SK-MEL-5 (cell line): ENCODE measurements around the gene ACSL1. TPM values are rescaled to one million over a fixed set of nuclear protein-coding genes. Genes with fewer than 3 reads are reported as not detected.
A peak's percentile ranks its signal among the peaks of the same experiment; 100 is the strongest.
"Not testable (repeated sequence)": the region's sequence is repeated elsewhere in the genome, so short reads cannot be mapped to it uniquely, and the experiment has no call there.

Experiments
- DNase-seq: peaks from one replicate; pipeline ENCODE4 v3.0.0-alpha.2; 2016; ENCODE audit warnings: low read depth, low spot score
- in situ Hi-C: cut with HindIII; loops from 2 replicates; pipeline ENCODE4 v1.10.0; 2016; ENCODE audit warnings: low sequenced_read_pairs, high pct_unique_total_duplicates, low pct_unique_long_range_greater_than_20kb
- total RNA-seq: library from RNA; depleted of rRNA; stranded (reverse); fragments of >200 nt; shearing (Covaris generic); gene quantifications from 2 replicates; pipeline ENCODE4 v1.2.3, GENCODE V29; 2014

The ACSL1 gene
- total RNA-seq, 1 experiment from 2014 or later, result 126 TPM

DNA sequence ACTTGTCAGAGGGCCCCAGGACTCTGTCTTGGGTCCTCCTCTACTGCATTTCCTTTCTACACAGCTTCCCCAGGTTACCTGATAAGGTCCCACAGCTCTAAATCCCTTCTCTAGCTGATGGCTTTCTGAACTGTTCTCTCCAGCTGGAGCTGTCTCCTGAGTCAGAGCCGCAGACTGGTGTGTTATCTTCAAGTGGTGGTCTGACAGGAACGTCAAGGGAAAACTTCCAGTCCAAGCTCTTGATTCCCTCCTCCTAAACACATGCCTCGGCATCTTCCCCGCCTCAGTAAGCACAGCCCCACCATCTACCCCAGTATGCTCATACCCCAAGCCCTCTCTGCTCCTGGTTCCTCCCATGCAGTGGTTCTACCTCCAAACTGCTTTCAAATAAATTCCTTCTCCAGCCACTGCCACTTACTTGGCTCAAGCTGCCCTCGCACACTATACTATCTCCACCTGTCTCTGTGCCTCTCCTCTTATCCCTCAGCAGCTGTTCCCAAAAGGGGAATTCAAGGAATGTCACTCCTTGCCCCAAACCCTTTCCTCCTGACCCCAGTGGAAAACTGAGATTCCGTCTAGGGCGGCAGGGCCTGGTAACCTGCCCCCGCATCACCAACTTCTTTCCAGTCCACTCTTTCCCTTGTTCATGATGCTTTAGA, 74.7 kb downstream of the ACSL1 start:
- in situ Hi-C loops, result no loop called here

DNA sequence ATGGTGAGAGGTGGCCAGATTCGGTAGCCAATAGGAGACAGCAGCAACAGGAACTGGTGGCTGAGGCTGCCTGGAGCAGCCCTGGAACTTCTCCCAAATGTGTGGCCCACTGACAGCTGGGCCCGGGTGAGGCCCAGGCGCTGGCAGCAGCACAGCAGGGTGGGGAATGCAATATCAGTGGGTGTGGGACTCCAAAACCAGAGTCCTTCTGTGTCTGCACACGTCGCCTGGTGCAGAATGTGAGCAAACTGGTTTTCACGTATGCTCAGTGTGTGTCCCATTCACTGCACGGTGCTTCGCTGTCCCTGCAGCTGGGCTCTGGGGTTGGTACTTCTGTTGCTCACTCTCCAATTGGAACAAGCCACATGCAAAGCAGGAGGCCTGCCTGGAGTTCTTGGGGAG, 77.5 kb downstream of the ACSL1 start:
- in situ Hi-C loops, result no loop called here

More for the DNA sequence above, 74.7 kb downstream of the ACSL1 start:
- DNase-seq, result no peak

DNA sequence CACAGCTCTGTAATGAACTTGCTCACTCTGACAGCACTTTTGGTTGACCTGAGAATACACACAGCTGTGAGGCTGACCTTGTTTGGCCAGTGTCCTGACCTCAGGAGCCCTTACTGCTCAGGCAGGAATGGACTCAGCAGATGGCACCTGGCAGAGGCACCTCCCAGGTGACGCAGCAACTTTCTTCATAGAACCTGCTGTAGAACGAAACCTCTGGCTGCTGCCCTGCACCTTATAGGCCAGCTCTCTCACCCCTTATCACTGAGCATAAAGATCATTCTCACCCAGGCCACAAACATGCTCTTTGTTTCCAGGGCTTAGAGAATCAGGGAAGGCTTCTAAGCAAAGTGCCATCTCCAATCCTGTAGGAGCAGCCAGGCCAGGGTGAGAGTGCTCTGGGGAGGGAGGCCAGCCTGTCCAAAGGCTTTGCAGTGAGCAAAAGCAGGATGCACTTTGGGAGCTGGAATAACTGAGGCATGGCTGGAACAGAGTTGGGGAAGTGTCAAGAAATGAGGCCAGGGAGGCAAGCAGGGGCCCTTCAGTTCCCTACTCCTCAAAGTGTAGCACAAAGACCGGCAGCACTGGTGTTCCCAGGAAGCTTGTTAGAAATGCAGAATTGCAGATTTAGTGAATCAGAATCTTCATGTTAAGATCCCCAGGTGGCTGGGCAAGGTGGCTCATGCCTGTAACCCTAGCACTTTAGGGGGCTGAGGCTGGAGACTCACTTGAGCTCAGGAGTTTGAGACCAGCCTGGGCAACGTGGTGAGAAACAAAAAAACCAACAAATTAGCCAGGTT, 78.5 kb downstream of the ACSL1 start:
- DNase-seq, result no peak
- in situ Hi-C loops, result no loop called here

More for the DNA sequence above, 77.5 kb downstream of the ACSL1 start:
- no peak for DNase-seq

DNA sequence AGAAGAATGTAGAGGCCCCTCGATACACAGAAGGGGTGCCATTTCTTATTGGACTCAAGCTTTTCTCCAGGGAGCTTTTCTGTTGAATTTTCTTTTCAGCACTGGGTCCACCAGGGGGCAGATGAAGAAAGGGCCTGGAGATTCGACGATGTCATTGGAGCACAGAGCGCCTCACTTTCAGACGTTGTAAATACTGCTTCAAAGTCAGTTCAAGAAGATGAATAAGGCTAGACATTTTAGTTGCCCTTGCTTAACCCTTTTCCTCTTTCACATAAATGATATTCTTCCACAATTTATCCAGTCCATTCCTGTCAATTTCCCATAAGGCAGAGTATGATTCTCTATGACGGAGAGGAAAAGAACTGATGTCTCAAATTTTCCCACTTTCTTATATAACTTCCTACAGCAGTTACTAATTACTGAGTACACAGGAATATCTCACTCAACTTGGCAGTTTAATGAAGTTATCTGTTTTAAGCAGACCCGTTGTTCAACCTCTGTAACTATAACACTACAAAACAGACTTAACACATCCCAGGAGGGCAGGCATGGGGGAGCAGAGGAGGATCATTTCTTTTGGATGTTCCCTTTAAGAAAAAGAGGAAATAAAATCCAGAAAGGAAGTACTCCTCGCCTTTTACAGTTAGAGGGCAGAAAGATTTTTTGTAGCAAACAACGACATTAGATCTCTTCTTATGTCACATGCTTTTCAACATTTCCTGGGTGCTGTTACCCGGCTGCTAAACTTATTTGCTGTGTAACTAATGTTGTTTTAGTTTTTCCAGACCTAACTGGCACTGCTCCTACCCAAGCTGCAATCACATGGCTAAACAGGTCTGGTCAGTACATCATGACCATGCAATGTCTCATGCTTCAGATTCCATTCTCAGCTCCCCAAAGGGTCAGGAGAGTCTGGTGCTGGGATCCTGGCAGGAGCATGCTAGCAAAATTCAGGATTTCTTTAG, 79.7 kb downstream of the ACSL1 start:
- in situ Hi-C loops, result no loop called here
- DNase-seq, result peak; percentile 87

DNA sequence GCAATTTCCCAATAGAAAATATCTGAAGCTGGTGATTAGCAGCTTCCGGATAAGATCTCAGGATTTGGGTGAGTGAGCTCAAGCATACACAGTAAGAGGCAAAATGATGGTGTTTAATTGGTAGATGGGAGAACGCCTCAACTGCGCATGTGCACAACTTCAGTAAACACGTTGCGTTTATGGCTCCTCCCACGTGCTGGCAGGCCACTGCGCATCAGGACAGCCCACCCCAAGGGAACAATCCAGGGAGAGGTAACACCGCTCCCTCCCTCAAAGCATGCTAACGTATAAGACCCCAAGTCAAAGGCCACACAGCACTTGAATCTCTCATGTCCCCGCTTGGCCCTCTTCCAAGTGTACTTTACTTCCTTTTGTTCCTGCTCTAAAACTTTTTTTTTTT, 81.5 kb downstream of the ACSL1 start:
- no peak for DNase-seq
- in situ Hi-C loops, result no loop called here

DNA sequence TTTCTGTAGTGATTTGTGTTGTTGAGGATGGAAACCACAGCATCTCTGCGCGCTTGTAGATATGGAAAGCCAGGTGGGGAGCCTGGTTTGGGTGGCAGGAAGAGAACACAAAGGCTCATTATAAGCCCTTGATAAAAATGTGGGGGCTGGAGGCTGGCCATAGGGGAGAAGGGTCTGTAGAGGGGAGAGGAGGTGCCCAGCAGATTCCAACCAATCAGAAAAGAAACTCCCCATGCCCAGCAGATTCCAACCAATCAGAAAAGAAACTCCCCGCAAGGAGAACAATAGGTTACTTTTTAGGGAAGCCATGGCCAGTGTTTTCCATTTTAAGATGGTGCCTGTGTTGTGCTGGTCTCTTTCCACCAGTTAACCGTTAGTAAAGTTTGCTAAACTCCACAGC, 82.1 kb downstream of the ACSL1 start:
- in situ Hi-C loops, result no loop called here
- no peak for DNase-seq

DNA sequence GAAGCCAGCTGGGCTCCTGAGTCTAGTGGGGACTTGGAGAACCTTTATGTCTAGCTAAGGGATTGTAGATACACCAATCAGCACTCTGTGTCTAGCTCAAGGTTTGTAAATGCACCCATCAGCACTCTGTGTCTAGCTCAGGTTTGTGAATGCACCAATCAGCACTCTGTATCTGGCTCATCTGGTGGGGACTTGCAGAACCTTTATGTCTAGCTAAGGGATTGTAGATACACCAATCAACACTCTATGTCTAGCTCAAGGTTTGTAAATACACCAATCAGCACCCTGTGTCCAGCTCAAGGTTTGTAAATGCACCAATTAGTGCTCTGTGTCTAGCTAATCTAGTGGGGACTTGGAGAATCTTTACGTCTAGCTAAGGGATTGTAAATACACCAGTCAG, 84.1 kb downstream of the ACSL1 start:
- DNase-seq, in situ Hi-C loops: not testable (repeated sequence)

DNA sequence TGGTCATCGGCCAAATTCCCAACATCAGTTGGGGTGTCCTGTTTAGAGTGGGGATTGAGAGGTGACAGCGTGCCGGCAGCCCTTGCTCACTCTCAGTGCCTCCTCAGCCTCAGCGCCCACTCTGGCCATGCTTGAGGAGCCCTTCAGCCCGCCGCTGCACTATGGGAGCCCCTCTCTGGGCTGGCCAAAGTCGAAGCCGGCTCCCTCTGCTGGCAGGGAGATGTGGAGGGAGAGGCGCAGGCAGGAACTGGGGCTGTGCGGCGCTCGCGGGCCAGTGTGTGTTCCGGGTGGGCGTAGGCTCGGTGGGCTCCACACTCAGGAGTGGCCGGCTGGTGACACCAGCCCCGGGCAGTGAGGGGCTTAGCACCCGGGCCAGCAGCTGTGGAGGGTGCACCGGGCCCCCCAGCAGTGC, 84.8 kb downstream of the ACSL1 start:
- no peak for DNase-seq
- in situ Hi-C loops, result no loop called here

DNA sequence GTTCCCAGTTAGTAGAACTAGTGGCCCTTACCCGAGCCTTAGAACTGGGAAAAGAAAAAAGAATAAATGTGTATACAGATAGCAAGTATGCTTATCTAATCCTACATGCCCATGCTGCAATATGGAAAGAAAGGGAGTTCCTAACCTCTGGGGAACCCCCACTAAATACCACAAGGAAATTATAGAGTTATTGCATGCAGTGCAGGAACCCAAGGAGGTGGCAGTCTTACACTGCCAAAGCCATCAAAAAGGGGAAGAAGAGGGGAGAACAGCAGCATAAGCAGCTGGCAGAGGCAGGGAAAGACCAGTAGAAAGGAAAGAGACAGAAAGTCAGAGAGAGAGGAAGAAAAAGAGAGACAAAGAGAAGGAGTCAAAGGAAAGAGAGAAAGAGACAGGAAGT, 86.2 kb downstream of the ACSL1 start:
- in situ Hi-C loops, result not testable (repeated sequence)

DNA sequence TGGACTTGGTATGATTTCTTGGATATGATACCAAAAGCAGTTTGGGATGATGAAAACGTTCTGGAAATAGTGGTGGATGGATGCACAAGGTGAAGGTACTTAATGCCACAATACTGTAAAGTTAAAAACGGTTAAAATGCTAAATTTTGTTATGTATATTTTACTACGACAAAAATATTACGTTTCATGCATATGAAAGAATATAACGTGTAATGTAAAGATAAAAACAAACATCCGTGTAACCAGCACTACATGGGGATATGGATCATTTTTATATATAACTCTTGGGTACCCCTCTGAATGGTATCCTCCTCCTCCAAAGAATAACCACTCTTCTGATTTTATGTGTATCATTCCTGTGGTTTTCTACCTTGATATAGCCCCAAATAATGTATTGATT, 91.0 kb downstream of the ACSL1 start:
- in situ Hi-C loops, result no loop called here
- no peak for DNase-seq

More for the DNA sequence above, 86.2 kb downstream of the ACSL1 start:
- DNase-seq, result not testable (repeated sequence)

DNA sequence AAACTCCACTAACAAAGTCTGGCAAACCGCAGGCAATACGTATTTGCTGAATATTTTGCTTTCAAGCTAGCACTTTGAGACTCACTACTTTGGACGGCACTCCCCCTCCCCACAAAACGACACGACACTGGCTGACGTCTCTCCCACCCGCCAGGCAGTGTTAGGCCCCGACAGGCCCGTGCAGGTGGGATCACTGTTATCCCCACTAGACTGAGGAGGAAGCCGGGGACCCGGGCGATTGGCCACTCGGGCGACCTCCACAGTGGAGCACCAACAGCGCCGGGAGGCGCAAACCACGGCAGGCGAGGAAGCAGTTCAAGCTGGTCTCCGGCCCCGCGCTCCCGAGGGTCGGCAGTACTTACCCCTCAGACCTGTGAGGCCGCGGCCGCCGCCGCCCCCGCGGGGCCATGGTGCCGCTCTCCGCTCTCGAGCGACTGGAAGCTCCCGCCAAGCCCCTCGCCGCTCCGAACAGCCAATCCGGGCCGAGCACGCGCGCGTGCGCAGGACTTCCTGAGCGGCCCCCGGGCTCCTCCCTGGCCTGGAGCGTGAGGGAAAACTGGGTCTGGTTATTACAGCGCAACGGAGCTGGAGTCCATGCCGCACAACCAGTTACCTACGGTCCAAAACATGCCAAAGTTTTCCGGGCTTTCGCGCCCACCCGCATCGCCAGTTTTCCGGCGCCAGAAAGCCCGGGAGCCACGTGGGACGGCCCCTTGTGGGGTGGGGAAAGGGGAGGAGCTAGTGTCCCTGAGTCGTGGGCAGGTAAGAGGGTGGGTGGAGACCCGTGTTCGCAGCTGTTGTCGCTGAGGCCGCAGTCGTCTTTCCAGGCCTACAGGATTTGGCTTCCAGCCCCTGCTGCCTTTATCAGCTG, 91.9 kb downstream of the ACSL1 start, which contains the start of gene CENPU:
CENPU (minus strand) TSS at position 443 of the 871 bp plus-strand sequence; CDS start at position 409, 34 bp downstream.
- in situ Hi-C loops, result no loop called here
- DNase-seq, result peak; percentile 99

DNA sequence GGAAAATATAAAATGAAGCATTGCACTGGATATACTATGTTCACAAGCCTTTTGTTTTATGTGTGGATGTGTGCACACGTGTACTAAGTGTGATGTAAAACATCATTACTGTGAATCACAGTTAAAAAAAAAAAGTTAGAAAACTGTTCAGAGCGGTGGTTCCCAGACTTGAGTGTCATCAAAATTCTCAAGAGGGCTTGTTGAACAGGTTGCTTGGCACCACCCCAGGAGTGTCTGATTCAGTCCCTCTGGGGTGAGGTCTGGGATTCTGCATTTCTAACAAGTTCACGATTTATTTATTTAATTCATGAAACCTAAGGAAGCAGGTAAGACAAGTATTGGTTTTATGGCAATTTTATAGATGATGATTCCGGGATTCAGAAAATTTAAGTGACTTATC, 93.6 kb downstream of the ACSL1 start:
- DNase-seq, result no peak
- in situ Hi-C loops, result no loop called here

DNA sequence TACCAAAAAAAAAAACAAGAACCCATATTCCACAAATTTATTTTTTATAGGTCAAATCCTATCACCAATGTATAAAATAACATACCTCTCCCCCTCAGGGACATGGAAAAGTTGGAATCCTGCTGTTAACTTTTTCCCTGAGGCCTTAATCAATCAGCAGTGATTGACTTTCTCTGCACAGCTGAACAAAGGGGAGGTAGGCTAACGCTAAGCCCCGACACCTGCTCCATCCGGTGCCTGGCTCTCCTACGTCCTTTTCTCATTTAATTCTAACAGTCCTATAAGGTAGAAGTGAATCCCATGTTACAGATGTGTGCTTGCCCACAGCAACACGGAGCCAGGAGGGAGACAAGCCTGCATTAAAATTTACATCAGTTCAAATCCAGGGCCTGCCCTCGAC, 94.7 kb downstream of the ACSL1 start:
- DNase-seq, result no peak
- in situ Hi-C loops, result no loop called here

DNA sequence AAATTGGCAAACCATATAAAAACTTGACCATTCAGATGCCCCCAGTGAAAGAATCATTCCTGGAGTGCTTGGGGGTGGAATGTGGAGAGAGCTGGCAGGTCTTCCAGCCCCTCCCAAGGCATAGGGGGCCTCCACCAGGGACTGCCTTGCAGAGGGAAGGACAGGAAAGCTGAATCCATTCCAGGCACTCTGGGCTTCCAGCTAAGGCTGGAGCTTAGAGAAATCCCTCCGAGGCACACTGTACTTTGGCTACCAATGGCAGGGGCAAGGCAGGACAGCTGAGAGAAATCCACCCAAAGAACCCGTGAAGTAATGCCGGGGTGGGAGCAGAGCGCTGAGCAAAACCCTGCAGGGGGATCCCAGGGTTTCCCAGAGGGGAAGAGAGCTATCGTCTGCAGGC, 95.8 kb downstream of the ACSL1 start:
- in situ Hi-C loops, result no loop called here

DNA sequence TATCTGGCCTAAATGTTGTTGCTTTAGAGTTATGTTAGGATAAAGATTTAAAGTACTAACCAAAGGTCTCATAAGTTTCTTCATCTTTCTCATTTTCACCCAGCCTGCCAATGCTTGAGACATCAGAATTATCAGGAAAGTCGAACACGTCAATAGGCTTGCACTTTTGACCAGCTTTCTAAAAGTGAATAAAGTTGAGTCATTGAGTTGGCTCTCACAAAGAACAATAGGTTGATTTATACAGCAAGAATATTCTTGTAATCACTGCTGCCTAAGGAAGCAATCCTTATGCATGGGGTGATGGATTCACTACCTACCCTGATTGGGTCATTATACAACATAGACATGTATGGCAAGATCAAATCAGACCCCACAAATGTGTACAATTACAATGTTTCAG, 96.9 kb downstream of the ACSL1 start:
- DNase-seq, result peak; percentile 91
- in situ Hi-C loops, result no loop called here

More for the DNA sequence above, 95.8 kb downstream of the ACSL1 start:
- DNase-seq, result peak; percentile 25

DNA sequence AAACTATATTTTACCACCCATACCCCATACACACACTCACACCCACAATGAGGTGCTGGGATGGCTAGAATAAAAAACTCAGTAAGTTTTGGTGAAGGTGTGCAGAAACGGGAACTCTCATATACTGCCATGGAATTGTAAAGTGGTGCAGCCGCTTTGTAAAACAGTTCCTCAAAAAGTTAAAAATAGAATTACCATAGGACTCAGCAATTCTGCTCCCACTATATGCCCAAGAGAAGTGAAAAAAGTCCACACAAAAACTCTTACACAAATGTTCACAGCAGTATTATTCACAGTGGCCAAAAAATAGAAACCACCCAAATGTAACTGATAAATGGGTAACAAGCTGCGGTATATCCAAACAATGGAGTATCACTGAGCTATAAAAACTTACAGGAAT, 98.3 kb downstream of the ACSL1 start:
- no peak for DNase-seq
- in situ Hi-C loops, result no loop called here

DNA sequence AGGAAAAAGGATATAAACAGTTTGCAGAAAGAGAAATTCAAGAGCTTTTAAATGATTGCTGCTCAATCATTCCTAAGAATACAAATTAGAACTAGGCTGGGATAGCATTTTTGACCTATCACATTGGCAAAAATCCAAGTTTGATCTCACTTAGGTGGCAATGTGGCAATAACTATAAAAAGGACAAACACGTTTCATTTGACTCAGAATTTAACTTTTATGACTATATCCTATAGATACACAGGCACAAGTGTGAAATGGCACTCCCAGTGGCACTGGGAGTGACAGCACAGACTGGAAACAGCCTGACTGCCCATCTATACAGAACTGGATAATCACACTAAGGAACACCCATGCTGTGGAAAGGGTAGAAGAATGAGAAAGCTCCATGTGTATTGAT, 103.0 kb downstream of the ACSL1 start:
- in situ Hi-C loops, result no loop called here

More for the DNA sequence above, 103.0 kb downstream of the ACSL1 start:
- no peak for DNase-seq
